Measurements from ENCODE around the gene APOL4.

GRCh38 chr22:36212901-36213300 lies 11.3 kb upstream of the APOL4 start:
- no peak for TF ChIP-seq CTCF (IDR thresholded peaks at IDR 0.05)
- TF ChIP-seq POLR2A (IDR thresholded peaks at IDR 0.05), result no peak
- no peak for TF ChIP-seq EP300 (IDR thresholded peaks at IDR 0.05)
